ENCODE measurements around the gene APOO. TPM values are rescaled to one million over a fixed set of nuclear protein-coding genes. Genes with fewer than 3 reads are reported as not detected.

Gene APOO
- total RNA-seq, 2 donors from 2014 or later, result 1.5 to 5.1 TPM

- no peaks in the 10 kb centered on the region for H3K4me1 ChIP-seq (ENCODE audit: control insufficient read depth in 1 of 2, low read depth in 2 of 2)
- no peak for TF ChIP-seq CTCF (IDR thresholded peaks at IDR 0.05)
- no peak for ATAC-seq (ENCODE audit: insufficient number of reproducible peaks, low FRiP score, low read depth)
These were observed 65.8 kb downstream of the APOO start for GRCh38 chrX:23841847-23842522.

GRCh38 chrX:23840674-23841073, 67.1 kb downstream of the APOO start:
- no peak overlapping the region for H3K4me3 ChIP-seq
- no peaks in the 10 kb centered on the region for H3K27me3 ChIP-seq (replicated peaks; ENCODE audit: insufficient read depth)
- DNase-seq (ENCODE audit: low spot score) (no peak), ATAC-seq (ENCODE audit: insufficient number of reproducible peaks, low FRiP score, low read depth) (no peak)
- no peak for TF ChIP-seq CTCF (IDR thresholded peaks at IDR 0.05)
- no peaks in the 10 kb centered on the region for H3K4me1 ChIP-seq (ENCODE audit: control insufficient read depth in 1 of 2, low read depth in 2 of 2)
- H3K27ac ChIP-seq, result no peak overlapping the region
- H3K9me3 ChIP-seq, result no peaks in the 10 kb centered on the region
- H3K36me3 ChIP-seq, result no peaks in the 10 kb centered on the region

More at GRCh38 chrX:23841847-23842522, 65.8 kb downstream of the APOO start:
- no peak overlapping the region for H3K27ac ChIP-seq
- no peaks in the 10 kb centered on the region for H3K36me3 ChIP-seq
- no peaks in the 10 kb centered on the region for H3K9me3 ChIP-seq
- H3K4me3 ChIP-seq, result no peak overlapping the region
- no peaks in the 10 kb centered on the region for H3K27me3 ChIP-seq (replicated peaks; ENCODE audit: insufficient read depth)
- DNase-seq (ENCODE audit: low spot score), result no peak

- no peak overlapping the region for H3K27ac ChIP-seq
- no peaks in the 10 kb centered on the region for H3K9me3 ChIP-seq
- no peaks in the 10 kb centered on the region for H3K36me3 ChIP-seq
- ATAC-seq (ENCODE audit: insufficient number of reproducible peaks, low FRiP score, low read depth) (no peak), DNase-seq (ENCODE audit: low spot score) (no peak)
- H3K4me1 ChIP-seq (ENCODE audit: control insufficient read depth in 1 of 2, low read depth in 2 of 2), result no peaks in the 10 kb centered on the region
- H3K27me3 ChIP-seq (replicated peaks; ENCODE audit: insufficient read depth), result no peaks in the 10 kb centered on the region
- H3K4me3 ChIP-seq, result no peak overlapping the region
- no peak for TF ChIP-seq CTCF (IDR thresholded peaks at IDR 0.05)
These were observed 68.8 kb downstream of the APOO start for GRCh38 chrX:23838953-23839352.

- TF ChIP-seq CTCF (IDR thresholded peaks at IDR 0.05), result no peak
- ATAC-seq (ENCODE audit: insufficient number of reproducible peaks, low FRiP score, low read depth) (no peak), DNase-seq (ENCODE audit: low spot score) (no peak)
- Histone ChIP-seq H3K27ac (no peak overlapping the region), H3K36me3 (no peaks in the 10 kb centered on the region), H3K4me3 (no peak overlapping the region), H3K9me3 (no peaks in the 10 kb centered on the region), H3K27me3 (replicated peaks; ENCODE audit: insufficient read depth) (no peaks in the 10 kb centered on the region), H3K4me1 (ENCODE audit: control insufficient read depth in 1 of 2, low read depth in 2 of 2) (no peaks in the 10 kb centered on the region)
These were observed 75.0 kb downstream of the APOO start for GRCh38 chrX:23832721-23833120.

- Histone ChIP-seq H3K27ac (no peak overlapping the region), H3K9me3 (no peaks in the 10 kb centered on the region), H3K27me3 (replicated peaks; ENCODE audit: insufficient read depth) (no peaks in the 10 kb centered on the region), H3K36me3 (no peaks in the 10 kb centered on the region), H3K4me1 (ENCODE audit: control insufficient read depth in 1 of 2, low read depth in 2 of 2) (no peaks in the 10 kb centered on the region), H3K4me3 (no peak overlapping the region)
- no peak for TF ChIP-seq CTCF (IDR thresholded peaks at IDR 0.05)
- DNase-seq (ENCODE audit: low spot score) (no peak), ATAC-seq (ENCODE audit: insufficient number of reproducible peaks, low FRiP score, low read depth) (no peak)
These were observed 78.9 kb downstream of the APOO start for GRCh38 chrX:23828881-23829280.
